GM21723 (cell line): Measurements from ENCODE around the gene TBCD.

Experiments used
- ATAC-seq: cut with Tn5 transposase; IDR thresholded peaks from one replicate; pipeline ENCODE4 v1.9.1; 2021; ENCODE audit warnings: mild to moderate bottlenecking, moderate library complexity; ENCODE audit not compliant: unreplicated experiment

TBCD gene

DNA sequence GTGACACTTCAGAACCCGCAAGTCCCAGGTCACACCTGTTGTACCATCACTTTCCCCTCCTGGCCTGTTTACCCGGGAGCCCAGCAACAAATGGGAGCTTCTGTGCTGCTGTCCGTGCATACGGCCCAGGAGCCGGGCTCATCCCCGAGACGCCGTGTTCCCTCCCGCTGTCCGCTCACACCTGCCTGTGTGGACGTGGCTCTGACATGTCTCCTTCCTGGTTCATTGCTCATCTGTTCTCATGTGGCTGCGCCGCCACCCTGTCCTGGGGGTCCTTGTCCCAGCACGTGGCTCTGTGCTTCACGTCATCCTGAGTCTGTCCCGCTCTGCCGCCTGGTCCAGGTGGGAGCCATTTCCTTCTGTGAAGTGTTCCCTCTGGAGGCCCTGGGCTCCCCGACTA, 37.9 kb downstream of the TBCD start:
- ATAC-seq = no peak

DNA sequence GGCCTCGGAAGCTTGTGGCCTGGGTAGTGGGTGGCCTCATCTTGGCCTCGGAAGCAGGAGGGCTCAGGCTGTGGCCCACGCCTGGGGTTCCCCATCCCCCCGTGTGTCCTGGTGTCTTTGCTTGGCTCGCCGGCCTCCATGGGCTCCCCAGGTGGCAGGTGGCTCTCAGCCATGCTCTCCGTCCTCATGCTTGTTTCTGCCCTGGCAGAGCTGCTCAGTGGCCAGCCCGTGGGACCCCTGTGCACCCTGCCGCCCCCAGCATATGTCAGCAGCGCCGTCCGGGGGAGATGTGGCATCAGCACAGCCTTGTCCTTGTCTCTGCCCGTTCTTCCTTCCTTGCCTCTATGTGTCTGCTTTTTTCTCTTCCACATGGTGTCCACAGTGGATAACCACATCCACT, 38.5 kb downstream of the TBCD start:
- no peak for ATAC-seq

DNA sequence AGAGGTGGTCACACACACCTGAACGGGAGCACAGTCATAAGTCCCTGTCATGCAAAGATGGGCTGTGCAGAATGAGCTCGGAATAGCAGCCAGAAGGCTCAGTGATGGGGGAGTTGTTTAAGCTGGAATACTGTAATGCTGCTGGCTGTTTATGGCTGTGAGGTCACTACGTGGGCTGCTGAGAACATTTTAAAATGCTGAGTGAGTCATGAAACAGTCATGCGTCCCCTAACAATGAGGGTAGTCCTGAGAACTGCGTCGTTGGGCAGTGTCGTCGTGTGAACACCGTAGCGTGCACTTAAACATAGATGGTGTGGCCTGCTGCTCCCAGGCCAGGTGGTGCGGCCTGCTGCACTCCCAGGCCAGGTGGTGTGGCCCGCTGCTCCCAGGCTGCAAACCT, 39.7 kb downstream of the TBCD start:
- ATAC-seq = no peak

DNA sequence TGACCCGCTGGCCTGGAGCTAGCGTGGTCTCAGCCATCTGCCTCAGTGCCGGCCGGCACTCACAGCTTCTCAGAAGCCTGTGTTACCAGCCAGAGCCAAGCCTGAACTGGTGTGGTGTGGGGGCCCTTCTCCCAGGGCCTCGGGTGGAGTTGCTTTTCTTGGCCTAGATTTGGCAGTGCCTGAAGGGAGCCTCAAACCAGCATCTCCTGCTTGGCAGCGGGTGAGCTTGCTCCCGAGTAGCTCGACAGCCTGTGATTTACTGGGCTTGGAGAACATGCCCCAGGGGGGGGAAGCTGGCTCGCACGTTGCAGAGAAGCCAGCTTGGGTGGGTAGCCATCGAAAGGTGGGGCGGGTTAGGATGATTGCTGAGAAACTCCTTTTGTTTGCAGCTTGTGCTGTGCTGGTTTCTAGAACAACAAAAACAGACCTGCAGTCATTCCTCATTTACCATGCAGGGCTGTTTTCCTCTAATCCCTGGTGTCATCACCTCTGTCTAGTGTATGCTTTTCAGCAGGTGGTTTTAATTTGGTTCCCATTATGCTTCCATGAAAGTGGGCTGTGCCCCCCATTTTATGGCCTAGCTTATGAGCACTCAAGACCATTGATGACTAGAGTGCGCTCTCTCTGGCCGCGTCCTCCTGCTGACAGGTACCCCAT, 42.2 kb downstream of the TBCD start:
- ATAC-seq = no peak

DNA sequence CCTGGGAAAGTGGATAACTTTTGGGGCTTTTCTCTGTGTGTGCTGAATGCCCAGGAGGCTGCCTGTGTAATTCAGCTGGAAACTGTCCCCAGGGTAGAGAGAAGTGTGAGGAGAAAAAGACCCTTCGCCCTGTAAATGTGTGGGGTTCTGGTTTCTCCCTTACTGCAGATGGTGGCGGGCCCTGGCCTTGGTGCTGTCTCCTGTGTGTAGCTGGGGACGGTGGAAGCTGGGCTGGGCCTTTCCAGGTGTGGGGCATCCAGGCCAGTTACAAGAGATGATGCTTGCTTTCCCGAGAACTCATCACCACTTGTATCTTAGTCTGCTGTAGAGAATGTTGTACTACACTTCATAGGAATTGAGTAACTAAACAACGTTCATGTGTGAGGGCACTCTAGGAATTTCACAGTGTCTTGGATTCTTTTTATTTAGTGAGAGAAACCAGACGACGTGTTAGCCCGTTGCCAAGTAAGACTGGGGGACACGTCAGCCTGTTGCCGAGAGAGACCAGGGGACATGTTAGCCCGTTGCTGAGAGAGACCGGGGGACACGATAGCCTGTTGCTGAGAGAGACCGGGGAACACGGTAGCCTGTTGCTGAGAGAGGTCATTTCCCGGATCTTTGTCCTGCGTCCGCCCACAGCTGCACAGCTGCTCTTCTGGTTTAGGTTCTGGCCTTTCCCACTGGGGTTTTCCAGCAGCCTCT, 43.1 kb downstream of the TBCD start:
- ATAC-seq = no peak

DNA sequence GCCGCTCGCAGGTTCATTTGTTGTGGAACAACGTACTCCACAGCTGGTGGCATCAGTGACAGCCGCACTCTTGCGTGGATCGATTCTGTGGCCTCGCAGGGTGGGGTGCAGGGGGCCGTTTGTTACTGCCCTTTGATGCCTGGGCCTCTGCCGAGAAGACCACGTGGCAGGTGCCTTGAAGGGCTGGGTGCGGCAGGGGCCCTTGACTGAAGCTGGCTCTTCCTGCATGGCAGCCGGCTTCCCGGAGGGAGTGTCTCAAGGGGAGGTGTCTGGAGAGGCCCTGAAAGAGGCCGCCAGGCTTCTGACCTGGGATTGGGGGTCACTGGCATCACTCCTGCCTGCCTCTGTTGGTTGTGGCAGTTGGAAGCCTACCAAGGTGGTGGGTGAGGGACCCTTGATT, 43.8 kb downstream of the TBCD start:
- ATAC-seq = no peak

DNA sequence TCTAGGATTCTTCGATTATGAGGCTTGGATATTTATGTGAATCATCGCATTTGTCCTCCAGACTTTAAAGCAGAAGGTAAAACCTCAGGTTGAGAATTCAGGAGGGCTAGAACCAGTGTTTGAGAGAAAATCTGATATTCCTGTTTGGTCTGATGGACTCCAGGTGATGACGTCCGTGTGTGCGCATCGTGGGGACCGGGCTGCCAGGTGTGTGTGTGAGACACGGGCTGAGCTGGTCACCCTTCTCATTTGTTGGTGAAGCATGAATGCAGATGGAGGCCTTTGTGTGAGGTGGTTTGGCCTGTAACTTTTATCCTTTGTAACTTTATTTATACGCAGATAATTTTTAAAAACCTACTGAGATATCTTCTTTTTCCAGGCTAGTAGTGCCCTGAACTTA, 45.2 kb downstream of the TBCD start:
- no peak for ATAC-seq

DNA sequence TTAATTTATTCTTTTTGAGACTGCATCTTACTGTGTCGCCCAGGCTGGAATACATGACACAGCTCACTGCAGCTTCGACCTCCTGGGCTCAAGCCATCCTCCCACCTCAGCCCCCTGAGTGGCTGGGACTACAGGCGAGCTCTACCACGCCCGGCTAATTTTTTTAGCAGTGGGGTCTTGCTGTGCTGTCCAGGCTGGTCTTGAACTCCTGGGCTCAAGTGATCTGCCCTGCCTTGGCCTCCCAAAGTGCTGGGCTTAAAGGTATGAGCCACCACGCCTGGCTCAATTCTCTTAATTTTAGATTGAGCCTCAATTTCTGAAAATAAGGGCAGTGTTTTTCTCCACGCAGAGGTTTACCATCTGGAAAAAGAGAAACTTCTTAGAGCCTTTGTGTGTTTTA, 46.9 kb downstream of the TBCD start:
- ATAC-seq = no peak

DNA sequence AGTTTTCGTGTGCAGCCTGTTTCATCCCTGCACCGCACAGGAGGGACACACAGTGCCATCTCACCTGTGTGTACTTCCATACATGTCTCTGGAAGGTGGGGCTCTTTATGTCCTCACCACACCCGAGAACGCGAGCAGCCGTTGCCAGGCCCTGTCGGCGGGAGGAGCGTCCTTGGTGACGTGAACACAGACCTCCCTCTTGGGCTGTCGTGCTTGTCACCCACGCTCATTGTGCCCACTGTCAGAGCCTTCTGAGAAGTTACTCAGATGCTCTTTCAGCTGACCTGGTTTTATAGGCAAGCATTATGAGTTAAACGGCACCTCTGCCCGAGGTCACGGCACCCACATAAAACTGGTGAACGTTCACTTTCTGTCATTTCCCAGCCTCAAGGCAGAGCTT, 47.7 kb downstream of the TBCD start:
- no peak for ATAC-seq

DNA sequence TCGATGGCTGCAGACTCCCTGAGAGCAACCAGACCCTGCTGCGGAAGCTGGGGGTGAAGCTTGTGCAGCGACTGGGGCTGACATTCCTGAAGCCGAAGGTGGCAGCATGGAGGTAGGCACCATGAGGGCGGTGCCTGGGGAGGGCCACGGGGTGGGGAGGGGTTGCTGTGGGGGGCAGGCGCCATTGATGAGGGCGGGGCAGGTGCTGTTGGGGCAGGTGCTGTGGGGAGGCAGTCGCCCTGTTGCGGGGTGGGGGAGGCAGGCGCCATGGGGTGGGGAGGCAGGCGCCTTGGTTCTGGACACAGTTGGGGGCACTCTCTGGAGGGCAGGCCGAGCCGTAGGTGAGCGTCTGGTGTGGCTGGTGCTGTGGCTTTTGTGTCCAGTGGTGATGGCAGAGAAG, 49.0 kb downstream of the TBCD start:
- ATAC-seq = no peak

DNA sequence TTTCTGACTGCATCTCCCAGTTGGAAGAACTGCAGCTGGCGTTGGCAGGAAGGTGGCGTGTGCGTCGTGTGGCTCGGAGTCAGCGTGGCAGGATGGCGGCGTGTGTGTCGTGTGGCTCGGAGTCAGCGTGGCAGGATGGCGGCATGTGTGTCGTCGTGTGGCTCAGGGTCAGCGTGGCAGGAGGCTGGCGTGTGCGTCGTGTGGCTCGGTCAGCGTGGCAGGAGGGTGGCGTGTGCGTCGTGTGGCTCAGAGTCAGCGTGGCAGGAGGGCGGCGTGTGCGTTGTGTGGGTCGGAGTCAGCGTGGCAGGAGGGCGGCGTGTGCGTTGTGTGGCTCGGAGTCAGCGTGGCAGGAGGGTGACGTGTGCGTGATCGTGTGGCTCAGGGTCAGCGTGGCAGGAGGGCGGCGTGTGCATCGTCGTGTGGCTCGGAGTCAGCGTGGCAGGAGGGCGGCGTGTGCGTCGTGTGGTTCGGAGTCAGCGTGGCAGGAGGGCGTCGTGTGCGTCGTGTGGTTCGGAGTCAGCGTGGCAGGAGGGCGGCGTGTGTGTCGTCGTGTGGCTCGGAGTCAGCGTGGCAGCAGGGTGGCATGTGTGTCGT, 49.6 kb downstream of the TBCD start:
- ATAC-seq = no peak

DNA sequence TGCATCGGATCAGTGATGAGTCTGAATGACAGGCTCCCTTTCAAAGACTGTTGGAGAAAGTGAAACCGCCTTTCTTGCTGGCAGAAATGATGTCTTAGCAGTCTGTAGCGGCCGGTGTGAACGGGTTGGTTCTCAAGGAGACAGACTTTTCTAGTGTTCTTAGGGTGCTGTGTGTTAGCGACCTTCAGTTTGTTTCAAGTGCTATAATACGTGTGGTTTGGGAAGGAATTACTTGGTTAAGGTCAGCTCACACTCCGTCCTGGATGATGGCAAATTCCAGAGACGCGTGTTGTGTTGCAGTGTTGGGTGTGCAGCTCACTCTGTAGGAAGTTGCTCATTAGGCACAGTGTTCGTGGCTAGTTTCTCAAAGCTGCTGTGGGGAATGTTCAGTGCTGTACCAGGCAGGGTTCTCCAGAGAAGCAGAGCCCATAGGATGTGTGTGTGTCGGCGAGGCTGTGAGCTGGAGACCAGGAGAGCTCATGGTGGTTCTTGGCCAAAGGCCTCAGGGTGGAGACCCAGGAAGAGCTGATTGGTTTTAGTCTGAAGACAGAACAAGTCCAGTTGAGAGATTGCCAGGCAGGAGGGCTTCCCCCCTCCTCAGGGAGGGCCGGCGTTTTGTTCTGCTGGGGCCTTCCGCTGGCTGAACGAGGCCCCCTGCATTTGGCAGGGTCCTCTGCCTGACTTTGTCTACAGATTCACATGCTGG, 50.4 kb downstream of the TBCD start:
- no peak for ATAC-seq

DNA sequence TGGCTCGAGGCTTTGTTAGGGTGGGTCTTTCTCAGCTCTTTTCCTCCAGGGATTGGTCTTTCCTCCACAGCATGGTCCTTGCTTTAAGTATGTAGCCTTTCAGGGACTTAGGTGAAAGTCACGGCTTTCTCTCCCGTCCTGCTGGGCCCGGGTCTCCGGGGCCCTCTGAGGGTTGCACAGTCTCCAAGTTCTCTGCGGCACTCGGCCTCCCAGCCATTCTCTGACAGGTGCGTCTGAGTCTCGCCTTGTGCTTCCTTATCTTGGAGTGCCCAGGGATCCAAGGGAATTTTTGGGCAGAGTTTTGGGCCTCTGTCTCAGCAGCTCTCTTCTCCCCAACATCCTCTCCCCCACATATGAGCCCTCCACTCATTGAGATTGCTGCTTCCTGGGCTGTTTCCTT, 51.3 kb downstream of the TBCD start:
- no peak for ATAC-seq

DNA sequence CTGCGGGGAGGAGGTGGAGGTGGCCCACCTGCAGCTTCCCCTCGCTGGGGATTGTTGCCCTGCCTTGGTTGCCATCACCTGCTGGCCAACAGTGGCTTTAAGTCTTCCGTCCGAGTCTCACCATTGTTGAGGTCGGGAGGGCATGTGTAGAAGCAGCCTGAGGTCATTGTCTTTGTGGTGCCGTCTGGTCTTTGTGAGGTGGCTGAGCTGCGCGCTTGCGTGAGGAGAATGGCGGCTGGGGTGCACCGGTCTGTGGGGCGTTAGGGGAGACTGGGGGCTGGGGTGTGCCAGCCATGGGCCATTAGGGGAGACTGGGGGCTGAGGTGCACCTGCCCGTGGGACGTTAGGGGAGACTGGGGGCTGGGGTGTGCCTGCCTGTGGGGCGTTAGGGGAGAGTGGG, 51.7 kb downstream of the TBCD start:
- ATAC-seq = no peak

DNA sequence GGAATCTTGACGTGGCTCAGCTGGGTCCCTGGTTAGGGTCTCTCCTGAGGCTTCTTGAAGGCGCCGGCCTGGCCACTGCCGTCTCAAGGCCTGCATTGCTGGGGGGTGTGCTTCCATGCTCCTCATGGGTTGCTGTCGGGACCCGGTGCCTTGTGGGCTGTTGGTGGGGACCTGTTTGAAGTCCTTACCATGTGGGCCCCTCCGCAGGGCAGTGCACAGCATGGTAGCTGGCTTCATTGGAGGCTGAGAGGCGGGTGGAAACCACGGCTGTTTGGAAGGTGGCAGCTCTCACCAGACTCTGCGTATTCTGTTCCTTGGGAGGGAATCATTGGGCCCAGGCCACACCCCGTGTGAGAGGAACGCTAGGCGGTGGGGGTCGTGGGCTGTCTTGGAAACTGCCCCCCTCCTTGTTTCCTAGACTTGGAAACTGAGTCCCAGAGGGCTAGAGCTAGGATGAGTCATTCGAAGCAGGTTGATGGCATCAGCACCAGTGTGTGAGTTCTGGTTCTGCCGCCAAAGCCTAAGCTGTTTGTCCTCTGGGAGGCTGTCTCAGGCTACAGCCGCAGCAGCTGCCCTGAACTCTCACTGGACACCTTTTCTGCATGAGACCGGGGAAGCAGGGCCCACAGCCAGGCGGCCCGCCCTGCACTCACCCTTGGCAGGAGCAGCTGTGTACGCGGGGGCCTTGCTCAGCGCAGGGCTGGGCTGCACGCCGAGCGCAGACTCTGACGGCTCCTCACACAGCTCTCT, 52.8 kb downstream of the TBCD start:
- no peak for ATAC-seq

DNA sequence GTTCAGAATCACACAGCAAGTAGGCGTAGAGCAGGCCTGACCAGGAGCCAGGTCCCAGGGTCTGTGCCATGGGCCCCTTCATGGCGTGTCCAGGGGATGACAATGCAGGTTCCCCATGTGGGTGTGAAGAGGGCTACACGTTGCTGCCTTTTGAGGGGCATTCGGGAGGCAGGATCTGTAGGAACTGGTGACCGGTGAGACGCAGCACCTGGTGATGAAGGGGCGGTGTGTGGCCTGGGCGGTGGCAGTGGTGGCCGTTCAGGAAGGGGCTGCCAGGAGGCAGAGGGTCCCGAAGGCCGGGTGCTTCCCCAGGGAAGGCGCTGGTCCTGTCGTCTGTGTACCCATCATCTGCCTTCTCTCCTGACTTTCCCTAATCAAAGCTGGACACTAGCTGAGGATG, 53.4 kb downstream of the TBCD start:
- no peak for ATAC-seq

DNA sequence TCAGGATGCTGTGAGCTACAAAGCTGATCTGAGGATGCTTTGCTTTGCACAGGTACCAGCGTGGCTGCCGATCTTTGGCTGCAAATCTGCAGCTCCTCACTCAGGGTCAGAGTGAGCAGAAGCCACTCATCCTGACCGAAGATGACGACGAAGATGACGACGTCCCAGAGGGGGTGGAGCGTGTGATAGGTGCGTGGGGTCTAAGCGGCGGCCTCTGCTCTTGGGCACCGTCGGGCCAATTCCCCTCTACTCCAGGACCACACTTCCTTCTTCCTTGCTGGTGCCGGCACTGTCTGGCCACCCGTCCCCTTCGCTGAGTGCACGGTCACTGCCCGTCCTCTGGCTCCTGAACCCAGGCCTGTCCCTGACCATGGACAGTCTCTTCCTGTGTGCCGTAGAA, 54.0 kb downstream of the TBCD start:
- ATAC-seq = no peak

DNA sequence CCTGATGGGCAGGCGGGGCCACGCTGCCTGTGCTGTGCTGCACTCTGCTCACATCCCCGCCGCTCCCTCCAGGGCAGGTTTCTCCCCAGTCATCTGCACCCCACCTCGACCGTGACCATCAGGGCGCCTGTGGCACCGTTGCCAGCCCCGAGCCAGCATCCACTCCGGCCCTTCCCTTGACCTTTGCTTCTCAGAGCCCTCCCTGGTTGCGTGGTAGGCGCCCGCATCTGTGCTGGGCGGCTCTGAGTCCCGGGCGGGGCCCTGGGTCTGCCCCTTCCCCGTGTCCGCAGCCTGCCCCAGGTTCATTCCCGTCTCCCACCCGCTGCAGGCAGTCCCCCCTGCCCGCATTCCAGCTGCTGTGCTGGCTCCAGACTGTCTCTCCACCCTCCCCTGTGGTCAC, 54.8 kb downstream of the TBCD start:
- no peak for ATAC-seq

DNA sequence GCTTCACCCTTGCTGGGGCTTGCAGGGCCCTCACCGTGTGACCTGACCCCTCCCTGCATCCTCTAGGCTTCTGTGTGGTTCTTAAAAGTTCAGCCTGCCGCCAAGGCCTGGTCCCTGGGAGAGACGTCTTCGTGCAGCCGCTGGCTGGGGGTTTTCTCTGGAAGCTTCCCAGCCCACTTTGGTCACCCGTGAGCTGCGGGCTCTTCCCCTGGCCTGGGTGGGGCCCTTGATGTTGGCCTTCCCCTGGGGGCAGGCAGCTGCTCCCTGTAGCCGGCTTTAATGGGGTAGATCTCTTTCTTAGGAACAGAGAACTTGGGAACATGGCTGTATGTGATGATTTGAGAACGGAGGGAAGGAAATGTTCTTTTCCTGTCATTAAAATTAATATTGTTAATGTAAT, 55.2 kb downstream of the TBCD start:
- no peak for ATAC-seq

DNA sequence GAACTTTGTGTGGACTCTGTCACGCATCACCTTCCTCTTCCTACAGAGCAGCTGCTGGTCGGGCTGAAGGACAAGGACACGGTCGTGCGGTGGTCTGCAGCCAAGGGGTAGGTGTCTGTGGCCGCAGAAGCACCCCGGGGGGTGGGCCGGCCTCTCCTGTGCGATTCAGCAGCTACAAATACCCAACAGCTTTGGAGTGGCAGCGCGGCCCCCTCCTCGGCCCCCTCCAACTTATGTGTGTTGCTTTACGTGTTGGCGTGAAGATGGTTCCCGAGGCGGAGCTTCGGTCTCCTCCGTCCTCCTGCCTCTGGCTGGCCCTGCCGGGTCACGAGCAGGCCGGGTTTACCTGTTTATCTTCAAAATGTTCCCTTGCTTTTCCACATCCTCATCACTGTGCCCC, 55.7 kb downstream of the TBCD start:
- ATAC-seq = no peak

DNA sequence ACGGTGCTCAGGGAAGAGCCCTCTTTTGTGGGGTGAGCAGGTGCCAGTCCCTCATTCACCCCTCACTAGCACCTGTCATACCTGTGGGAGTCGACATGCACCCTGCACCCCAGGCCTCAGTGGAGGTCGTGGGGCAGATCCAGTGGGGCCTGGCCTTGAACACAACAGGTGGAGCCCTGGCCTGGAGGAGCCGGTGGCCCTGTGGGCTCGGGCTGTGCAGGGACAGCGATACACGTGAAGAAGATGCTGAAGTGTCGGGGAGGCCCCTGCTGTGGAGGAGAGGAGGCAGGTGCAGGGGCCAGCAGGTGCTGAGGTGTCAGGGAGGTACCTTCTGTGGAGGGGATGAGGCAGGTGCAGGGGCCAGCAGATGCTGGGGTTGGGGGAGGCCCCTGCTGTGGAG, 56.1 kb downstream of the TBCD start:
- no peak for ATAC-seq
